Head of caudate nucleus (tissue), 42 donors: ENCODE measurements around the gene PAGE5.

Experiments used
- DNase-seq, 42 donors: peaks; one replicate each; pipeline versions ENCODE4 v3.0.0 to v3.0.0-alpha.2; 2020 to 2021; ENCODE audit warnings: mixed read lengths in 7 of 42
- intact Hi-C: fragments of 100-400 bp; cut with DNase I; formaldehyde crosslinking; loops from one replicate; pipeline ENCODE4 v1.15.0; 2022

The PAGE5 gene, protein sequence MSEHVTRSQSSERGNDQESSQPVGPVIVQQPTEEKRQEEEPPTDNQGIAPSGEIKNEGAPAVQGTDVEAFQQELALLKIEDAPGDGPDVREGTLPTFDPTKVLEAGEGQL

DNA sequence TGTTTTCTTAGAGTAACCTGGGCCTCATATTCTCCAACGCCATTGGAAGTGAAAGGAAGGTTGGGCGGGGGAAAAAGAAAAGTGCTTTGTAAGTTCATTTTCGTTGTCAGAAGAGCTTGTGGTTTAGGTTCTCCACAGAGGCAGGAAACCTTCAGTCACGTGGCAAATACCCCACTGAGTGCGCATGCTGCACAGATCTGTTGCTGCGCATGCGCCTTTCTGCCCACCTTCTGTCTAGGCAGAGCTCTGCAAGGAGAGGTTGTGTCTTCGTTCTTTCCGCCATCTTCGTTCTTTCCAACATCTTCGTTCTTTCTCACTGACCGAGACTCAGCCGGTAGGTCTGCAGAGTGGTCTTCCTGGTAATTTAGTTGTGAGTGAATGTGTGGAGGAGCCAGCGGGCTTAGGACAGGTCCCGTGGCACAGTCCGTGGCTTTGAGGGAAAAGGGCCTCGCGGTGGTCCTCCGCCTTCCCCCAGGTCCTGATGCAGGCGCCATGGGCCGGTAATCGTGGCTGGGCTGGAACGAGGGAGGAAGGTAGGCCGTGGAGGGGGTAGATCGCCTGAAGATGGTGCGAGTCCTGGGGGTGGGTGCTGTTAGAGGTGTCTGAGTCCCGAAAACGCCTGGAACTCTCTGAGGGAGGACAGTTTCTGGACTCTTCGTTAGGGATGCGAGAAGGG is at the start of gene PAGE5:
TSS of gene PAGE5 (plus strand) at position 228 of the 676 bp plus-strand sequence. CDS start 1,037 bp downstream, outside the sequence.
- intact Hi-C loops, result no loop called here
- DNase-seq, result no peak

DNA sequence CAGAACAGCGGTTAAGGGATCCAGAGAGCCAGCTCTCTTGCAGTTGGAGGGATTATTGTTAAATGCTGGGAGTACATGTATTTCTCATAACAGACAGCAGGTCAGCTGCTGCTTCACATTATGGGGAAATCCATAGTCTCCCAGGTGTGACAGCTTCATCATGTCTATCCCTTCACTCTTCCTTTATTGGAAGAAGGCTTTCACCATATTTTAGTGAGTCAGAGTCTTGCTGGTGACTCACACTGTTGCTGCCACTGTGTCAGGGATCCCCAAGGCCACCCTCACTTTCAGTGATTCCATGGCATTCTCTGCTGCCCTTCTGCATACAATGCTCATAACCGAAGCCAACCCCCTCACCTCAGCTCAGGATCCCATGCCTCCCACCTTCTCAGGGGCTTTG is 32.9 kb upstream of the PAGE5 start:
- intact Hi-C loops, result no loop called here

DNA sequence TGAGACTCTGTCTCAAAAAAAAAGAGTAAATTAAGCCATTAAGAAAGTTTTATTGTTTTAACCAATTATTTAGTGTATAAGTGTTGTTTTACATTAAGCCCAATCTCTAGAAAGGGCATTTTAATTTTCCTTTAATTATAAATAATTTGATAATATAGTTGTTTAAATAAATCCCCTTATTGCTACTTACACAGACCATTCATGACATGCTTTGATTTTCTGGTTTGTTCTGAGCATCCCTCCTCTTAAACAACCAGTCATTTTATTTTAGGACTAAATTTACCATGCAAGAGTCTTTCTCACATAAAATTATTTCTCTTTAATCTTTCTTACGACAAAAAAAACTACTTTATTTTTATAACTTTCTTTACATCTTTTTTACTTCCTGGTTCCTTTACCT is 23.5 kb upstream of the PAGE5 start:
- intact Hi-C loops, result no loop called here
- no peak for DNase-seq

More for the DNA sequence above, 32.9 kb upstream of the PAGE5 start:
- no peak for DNase-seq

DNA sequence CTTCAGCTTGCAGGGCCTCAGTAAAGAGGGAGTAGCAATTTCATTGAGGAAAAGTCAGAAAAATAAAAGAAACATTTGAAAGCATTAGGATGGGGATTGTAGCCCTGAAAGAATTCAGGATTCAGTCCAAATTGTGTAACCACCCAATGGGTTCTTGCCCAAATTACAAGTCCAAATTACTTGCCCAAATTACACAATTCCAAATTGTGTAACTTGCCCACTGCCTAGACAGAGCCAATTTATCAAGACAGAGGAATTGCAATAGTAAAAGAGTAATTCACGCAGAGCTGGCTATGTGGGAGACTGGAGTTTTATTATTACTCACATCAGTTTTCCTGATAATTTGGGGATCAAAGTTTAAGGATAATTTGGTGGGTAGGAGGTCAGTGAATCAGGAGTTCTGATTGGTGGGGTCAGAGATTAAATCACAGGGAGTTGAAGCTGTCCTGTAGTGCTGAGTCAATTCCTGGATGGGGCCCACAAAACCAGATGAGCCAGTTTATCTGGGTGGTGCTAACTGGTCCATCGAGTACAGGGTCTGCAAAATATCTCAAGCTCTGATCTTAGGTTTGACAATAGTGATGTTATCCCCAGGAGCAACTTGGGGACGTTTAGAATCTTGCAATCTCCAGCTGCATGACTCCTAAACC is 18.1 kb upstream of the PAGE5 start:
- intact Hi-C loops, result no loop called here
- DNase-seq, result no peak

DNA sequence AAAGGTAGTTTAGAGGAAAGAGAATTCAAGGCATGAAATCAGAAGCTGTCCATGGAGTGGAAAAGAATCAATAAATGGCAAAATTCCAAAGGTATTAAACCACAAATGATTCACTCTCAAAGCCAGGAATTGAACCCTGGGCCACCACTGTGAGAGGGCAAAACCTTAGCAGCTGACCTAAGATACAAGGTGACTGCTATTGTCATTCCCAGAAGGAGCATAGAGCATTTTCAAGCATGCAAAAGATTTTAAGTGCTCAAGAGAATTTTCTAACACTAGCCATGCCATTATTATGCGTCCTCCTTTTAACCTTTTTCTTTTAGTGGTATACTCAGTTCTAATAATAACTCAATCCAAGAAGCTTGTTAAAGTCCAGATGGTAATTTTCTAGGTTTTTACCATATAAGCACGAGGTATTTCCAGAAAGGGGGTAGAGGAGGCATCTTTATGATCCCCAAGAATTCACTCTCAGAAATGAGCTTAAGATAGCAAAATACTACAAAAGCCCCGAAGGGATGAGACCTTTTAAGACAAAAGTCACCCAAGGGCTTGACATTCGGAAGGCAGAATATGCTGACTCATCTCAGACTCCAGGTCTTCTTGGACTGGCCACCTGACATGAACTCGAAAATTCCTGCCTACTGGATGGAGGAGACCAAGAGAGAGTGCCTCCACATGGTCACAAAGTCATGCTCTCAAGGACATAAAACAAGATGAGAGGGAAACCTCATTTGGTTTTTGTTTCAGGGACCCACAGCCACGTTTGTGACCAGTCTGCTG is 13.8 kb upstream of the PAGE5 start:
- intact Hi-C loops, result no loop called here

DNA sequence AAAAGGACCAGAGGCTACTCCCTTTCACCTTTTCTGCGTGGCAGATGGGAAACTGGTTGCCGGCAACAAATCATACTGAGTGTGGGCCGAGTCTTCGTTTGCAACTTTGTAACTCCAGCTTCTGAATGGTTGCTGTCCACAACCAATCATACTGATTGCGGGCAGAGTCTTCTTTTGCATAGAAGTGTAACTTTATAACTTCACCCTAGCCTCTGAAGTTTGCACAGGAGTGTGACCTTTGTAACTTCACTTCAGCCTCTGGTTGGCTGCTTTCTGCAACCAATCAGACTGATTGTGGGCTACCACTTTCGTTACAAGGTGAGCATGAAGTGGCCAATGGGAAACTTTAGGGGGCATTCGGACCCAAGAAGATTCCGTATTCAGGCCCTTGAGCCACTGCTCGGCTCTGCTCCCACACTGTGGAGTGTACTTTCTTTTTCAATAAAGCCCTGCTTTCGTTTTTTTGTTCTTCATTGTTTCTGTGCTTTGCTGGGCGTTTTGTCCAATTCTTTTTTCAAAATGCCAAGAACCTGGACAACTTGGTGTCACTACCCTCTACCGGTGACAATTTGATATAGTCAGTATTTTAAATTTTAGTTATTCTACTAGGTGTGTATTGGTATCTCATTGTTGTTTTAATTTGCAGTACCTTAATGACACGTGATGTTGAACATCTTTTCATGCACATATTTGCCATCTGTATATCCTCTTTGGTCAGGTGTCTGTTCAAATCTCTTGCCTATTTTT is 9.0 kb upstream of the PAGE5 start:
- DNase-seq, result no peak
- intact Hi-C loops, result no loop called here

More for the DNA sequence above, 13.8 kb upstream of the PAGE5 start:
- DNase-seq, result no peak

DNA sequence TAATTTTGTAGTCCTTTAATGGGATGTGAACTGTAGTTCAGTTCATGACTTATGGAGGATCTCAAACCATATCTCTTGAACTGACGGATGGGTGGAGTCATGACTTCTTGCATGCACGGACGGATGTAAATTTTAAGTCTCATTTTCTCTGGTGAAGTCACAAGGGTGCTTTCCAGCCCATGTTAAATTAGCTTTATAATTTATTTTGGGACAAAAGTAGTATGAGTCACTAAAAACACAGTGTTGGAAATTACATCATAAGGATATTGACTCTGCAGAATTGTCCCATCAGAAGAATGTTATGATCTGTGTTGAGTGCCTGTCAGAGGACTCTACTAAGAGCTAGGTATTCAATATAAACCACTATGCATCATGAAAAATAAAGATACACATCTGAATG is 6.8 kb upstream of the PAGE5 start:
- intact Hi-C loops, result no loop called here
- no peak for DNase-seq

DNA sequence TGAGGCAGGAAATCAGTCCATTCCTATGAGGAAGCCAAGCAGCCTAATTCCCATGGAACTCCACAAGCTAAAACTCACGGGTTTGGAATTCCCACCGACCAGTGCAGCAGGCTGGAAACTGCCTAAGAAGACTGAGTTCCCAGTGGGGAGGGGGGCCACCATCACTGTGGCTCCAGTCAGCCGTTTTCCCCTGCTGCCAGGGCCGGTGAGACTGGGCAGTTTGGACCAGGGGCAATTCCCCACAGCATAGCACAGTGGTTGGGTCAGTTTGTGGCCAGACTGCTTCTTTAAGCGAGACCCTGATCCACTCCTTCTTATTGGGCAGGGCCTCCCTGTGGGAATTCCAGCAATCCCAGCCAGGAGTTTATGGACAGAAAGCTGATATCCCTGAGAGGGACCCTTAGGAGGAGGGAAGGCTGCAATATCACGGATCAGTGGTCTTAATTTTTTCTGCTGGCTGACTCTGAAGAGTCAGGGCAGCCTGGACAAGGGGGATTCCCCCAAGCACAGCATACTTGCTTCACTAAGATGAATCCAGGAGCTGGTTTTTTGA is 20.7 kb downstream of the PAGE5 start:
- no peak for DNase-seq

DNA sequence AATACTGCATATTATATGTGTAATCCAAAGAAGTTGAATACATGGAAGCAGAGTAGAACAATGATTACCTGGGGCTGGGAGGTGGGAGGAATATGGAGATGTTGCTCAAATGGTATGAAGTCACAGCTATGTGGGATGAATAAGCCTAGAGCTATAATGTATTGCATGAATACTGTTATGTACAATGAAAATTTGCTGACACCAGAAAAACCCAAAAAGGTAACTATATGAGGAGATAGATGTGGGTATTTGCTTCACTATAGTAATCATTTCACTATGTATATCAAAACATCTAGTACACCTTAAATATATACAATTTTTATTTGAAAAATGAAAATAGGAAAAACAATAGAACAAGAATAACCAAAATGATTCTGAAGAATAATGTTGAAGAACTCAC is 33.4 kb downstream of the PAGE5 start:
- no peak for DNase-seq
- intact Hi-C loops, result no loop called here

More for the DNA sequence above, 20.7 kb downstream of the PAGE5 start:
- intact Hi-C loops, result no loop called here

DNA sequence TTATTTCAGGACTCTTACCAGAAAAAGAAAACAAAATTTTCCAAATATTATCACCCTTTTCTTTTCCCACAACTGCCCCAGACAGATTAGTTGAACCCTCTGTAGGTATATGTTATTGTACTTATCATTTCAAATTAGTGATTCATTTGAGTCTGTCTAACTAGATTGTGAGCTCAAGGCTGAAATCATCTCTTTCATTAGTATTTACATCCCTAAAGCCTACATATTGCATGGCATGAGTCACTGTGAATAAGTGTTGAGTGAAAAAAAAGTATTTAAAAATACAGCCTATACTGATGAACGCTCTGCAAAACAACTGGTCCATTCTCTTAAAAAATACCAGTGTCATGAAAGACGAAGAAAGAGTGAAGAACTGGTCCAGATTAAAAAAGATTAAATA is 40.7 kb downstream of the PAGE5 start:
- intact Hi-C loops, result no loop called here
- no peak for DNase-seq

DNA sequence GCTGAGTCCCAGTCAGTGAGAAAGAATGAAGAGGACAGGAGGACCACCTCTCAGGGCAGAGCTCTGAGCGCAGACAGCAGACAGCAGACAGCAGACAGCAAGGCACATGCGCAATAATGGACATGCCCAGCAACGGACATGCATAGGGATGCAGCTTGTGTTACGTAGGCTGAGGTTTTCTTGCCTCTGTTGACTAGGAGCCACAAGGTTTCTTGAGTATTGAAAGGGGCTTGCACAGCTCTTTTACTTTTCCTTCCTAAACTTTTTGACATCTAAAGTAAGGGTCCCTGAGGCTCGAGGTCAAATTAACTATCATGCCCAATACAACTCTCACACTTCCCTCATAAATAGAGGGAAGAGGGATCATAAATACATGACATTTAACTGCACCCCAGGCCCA is 44.7 kb downstream of the PAGE5 start, which contains the start of gene PAGE3:
TSS of gene PAGE3 (minus strand) at position 101 of the 400 bp plus-strand sequence. CDS start 1,013 bp downstream, outside the sequence.
- DNase-seq, result no peak
- intact Hi-C loops, result no loop called here
